NK-92 (cell line): ENCODE data around the gene ASB10.

ENCODE experiments used
- DNase-seq: peaks from one replicate; lab custom pipeline; 2025; ENCODE audit not compliant: unreplicated experiment; lab: John Stamatoyannopoulos, UW

Gene ASB10

GRCh38 chr7:151187409-151188251 is 580 bp upstream of the ASB10 start:
- no peak for DNase-seq

- DNase-seq: no peak
These were observed 1.0 kb downstream of the ASB10 start for GRCh38 chr7:151185762-151186639.

GRCh38 chr7:151181011-151181431 is 6.0 kb downstream of the ASB10 start:
- no peak for DNase-seq

- no peak for DNase-seq
These were observed 7.1 kb downstream of the ASB10 start for GRCh38 chr7:151179946-151180345.

GRCh38 chr7:151179287-151179860 is 7.7 kb downstream of the ASB10 start:
- DNase-seq: no peak

GRCh38 chr7:151178831-151179230 is 8.2 kb downstream of the ASB10 start:
- DNase-seq: no peak

GRCh38 chr7:151178236-151178635 is 8.8 kb downstream of the ASB10 start:
- DNase-seq: no peak

GRCh38 chr7:151177310-151177709 is 9.7 kb downstream of the ASB10 start:
- DNase-seq: no peak

- DNase-seq: no peak
These were observed 10.6 kb downstream of the ASB10 start for GRCh38 chr7:151176401-151176800.

GRCh38 chr7:151175793-151176311 is 11.2 kb downstream of the ASB10 start:
- DNase-seq: no peak

GRCh38 chr7:151175047-151175792 is 11.8 kb downstream of the ASB10 start:
- DNase-seq: no peak

- DNase-seq: no peak
These were observed 12.6 kb downstream of the ASB10 start for GRCh38 chr7:151174246-151175046.

GRCh38 chr7:151173386-151174245 is 13.4 kb downstream of the ASB10 start:
- DNase-seq: no peak

GRCh38 chr7:151172273-151173141 is 14.5 kb downstream of the ASB10 start:
- DNase-seq: no peak

GRCh38 chr7:151168787-151169162 is 18.3 kb downstream of the ASB10 start:
- no peak for DNase-seq

GRCh38 chr7:151168003-151168786 is 18.9 kb downstream of the ASB10 start:
- no peak for DNase-seq
